Nephron (organoid): Measurements from ENCODE around the gene SLFN12L.
"Not testable (repeated sequence)": the region's sequence is repeated elsewhere in the genome, so short reads cannot be mapped to it uniquely, and the experiment has no call there.

Source experiments
- H3K27ac Mint-ChIP-seq, 3 experiments: 2 replicates each; pipeline ENCODE4 v1.8.0; 2020; ENCODE audit warnings: mixed read lengths in 3 of 3, mild to moderate bottlenecking in 2 of 3, moderate library complexity in 1 of 3
- H3K27me3 Mint-ChIP-seq: 2 replicates; pipeline ENCODE4 v1.8.0; 2021; ENCODE audit warnings: low read depth, mild to moderate bottlenecking, moderate library complexity, mixed read lengths
- H3K36me3 Mint-ChIP-seq: 2 replicates; pipeline ENCODE4 v1.8.0; 2020; ENCODE audit warnings: low read depth, mixed read lengths
- H3K4me1 Mint-ChIP-seq: 2 replicates; pipeline ENCODE4 v1.8.0; 2020; ENCODE audit warnings: mixed read lengths
- H3K4me3 Mint-ChIP-seq, 3 experiments: 2 replicates each; pipeline ENCODE4 v1.8.0; 2020; ENCODE audit warnings: mild to moderate bottlenecking in 3 of 3, mixed read lengths in 3 of 3, moderate library complexity in 2 of 3
- H3K9me3 Mint-ChIP-seq: 2 replicates; pipeline ENCODE4 v1.8.0; 2020; ENCODE audit warnings: mixed read lengths
- TF ChIP-seq, protein P1 (sequence below), 3 experiments: fragments of 200-600 bp; sonication (generic); IDR thresholded peaks; one replicate each; pipeline ENCODE4 v1.5.0; 2021; ENCODE audit warnings: antibody characterized with exemption in 3 of 3; ENCODE audit not compliant: unreplicated experiment in 3 of 3

SLFN12L gene

GRCh38 chr17:35519439-35519838 lies 18.0 kb downstream of the SLFN12L start:
- H3K4me1 Mint-ChIP-seq = no peaks in the 10 kb centered on the region
- H3K36me3 Mint-ChIP-seq = no peaks in the 10 kb centered on the region
- peaks cover 64% of the 10 kb centered on the region for H3K27me3 Mint-ChIP-seq
- H3K9me3 Mint-ChIP-seq = no peaks in the 10 kb centered on the region
- H3K27ac Mint-ChIP-seq = no peak overlapping the region
- TF ChIP-seq, protein P1, sequence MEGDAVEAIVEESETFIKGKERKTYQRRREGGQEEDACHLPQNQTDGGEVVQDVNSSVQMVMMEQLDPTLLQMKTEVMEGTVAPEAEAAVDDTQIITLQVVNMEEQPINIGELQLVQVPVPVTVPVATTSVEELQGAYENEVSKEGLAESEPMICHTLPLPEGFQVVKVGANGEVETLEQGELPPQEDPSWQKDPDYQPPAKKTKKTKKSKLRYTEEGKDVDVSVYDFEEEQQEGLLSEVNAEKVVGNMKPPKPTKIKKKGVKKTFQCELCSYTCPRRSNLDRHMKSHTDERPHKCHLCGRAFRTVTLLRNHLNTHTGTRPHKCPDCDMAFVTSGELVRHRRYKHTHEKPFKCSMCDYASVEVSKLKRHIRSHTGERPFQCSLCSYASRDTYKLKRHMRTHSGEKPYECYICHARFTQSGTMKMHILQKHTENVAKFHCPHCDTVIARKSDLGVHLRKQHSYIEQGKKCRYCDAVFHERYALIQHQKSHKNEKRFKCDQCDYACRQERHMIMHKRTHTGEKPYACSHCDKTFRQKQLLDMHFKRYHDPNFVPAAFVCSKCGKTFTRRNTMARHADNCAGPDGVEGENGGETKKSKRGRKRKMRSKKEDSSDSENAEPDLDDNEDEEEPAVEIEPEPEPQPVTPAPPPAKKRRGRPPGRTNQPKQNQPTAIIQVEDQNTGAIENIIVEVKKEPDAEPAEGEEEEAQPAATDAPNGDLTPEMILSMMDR (IDR thresholded peaks at IDR 0.05; ENCODE audit: unreplicated experiment in 3 of 3) = no peak
- H3K4me3 Mint-ChIP-seq = no peak overlapping the region

- not testable (repeated sequence) for H3K4me3 Mint-ChIP-seq, H3K9me3 Mint-ChIP-seq, H3K4me1 Mint-ChIP-seq, H3K36me3 Mint-ChIP-seq, H3K27ac Mint-ChIP-seq
- H3K27me3 Mint-ChIP-seq = peaks cover 58% of the 10 kb centered on the region
These were observed 19.0 kb downstream of the SLFN12L start for GRCh38 chr17:35518431-35518830.

DNA sequence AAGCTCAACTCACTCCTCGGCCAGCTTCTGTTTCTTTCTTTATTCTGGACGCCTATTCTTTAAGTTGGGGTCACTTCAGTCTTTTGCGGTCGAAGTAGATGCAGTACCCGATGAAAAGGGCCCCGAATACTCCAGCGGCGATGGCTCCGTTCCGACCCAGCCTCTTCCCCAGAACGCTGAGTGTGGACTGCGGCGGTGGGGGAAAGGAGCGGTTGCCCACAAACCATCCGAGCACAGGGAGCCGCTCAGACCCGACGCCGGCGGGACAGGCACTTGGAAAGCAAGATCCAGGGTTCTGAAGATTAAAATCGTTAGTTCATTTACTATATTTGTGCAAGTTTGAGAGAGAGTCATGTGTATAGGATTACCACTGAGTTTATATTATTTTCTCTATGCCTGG lies 22.5 kb downstream of the SLFN12L start:
- no peak overlapping the region for H3K4me3 Mint-ChIP-seq
- H3K27me3 Mint-ChIP-seq = peaks cover 56% of the 10 kb centered on the region
- no peaks in the 10 kb centered on the region for H3K36me3 Mint-ChIP-seq
- no peak overlapping the region for H3K27ac Mint-ChIP-seq
- no peaks in the 10 kb centered on the region for H3K9me3 Mint-ChIP-seq
- H3K4me1 Mint-ChIP-seq = no peaks in the 10 kb centered on the region
- TF ChIP-seq, protein P1 (IDR thresholded peaks at IDR 0.05; ENCODE audit: unreplicated experiment in 3 of 3) = no peak

GRCh38 chr17:35514564-35514963 lies 22.9 kb downstream of the SLFN12L start:
- no peaks in the 10 kb centered on the region for H3K36me3 Mint-ChIP-seq
- H3K4me3 Mint-ChIP-seq = no peak overlapping the region
- H3K9me3 Mint-ChIP-seq = no peaks in the 10 kb centered on the region
- H3K27ac Mint-ChIP-seq = no peak overlapping the region
- no peaks in the 10 kb centered on the region for H3K4me1 Mint-ChIP-seq
- H3K27me3 Mint-ChIP-seq = peaks cover 51% of the 10 kb centered on the region
- TF ChIP-seq, protein P1 (IDR thresholded peaks at IDR 0.05; ENCODE audit: unreplicated experiment in 3 of 3) = no peak

- H3K27ac Mint-ChIP-seq = no peak overlapping the region
- H3K9me3 Mint-ChIP-seq = peaks cover 9% of the 10 kb centered on the region
- no peaks in the 10 kb centered on the region for H3K36me3 Mint-ChIP-seq
These were observed 27.4 kb downstream of the SLFN12L start for GRCh38 chr17:35510052-35510451.

DNA sequence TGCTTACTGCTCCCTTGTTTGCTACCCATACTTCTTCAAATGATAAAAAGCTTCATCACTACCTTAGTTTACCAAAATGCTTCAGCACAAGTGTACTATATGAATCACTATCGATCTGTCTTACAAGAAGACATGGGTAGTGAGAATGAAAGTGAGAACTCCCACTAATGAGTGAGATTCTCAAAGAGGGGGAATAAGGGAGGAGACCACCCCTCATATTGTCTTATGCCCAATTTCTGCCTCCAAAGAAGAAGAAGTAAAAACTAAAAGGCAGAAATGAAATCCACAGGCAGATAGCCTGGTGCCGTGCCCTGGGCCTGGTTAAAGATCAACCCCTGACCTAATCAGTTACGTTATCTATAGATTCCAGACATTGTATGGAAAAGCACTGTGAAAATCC lies 29.8 kb downstream of the SLFN12L start:
- H3K27ac Mint-ChIP-seq, H3K36me3 Mint-ChIP-seq, H3K4me1 Mint-ChIP-seq, H3K4me3 Mint-ChIP-seq: not testable (repeated sequence)
- peaks cover 11% of the 10 kb centered on the region for H3K9me3 Mint-ChIP-seq
- peaks cover 46% of the 10 kb centered on the region for H3K27me3 Mint-ChIP-seq

More at GRCh38 chr17:35510052-35510451, 27.4 kb downstream of the SLFN12L start:
- TF ChIP-seq, protein P1 (IDR thresholded peaks at IDR 0.05; ENCODE audit: unreplicated experiment in 3 of 3) = no peak
- H3K27me3 Mint-ChIP-seq = peaks cover 36% of the 10 kb centered on the region
- H3K4me1 Mint-ChIP-seq = no peaks in the 10 kb centered on the region
- no peak overlapping the region for H3K4me3 Mint-ChIP-seq

DNA sequence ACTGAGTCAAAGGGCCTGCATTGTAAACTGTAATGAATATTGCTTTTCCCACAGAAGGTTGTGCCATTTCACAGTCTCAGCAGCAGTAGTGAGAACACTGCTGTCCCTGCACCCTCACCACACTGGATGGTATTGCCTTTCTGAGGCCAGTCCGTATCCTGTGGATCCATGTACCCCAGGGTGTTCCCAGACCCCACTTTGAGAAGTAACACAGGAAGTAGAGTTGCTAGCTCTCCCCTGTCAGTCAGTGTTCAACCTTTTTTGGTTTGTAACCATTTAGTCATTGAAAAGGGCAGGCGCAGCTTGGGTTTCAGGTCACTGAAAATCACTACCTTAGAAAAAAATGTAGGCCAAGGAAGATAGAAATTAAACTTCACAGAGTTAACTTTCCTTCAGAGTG lies 37.9 kb downstream of the SLFN12L start:
- no peaks in the 10 kb centered on the region for H3K4me1 Mint-ChIP-seq
- peaks cover 95% of the 10 kb centered on the region for H3K27me3 Mint-ChIP-seq
- H3K27ac Mint-ChIP-seq = no peak overlapping the region

More for the DNA sequence above, 37.9 kb downstream of the SLFN12L start:
- TF ChIP-seq, protein P1 (IDR thresholded peaks at IDR 0.05; ENCODE audit: unreplicated experiment in 3 of 3) = no peak
- H3K4me3 Mint-ChIP-seq = no peak overlapping the region
- H3K9me3 Mint-ChIP-seq = peaks cover 5% of the 10 kb centered on the region
- no peaks in the 10 kb centered on the region for H3K36me3 Mint-ChIP-seq
